GM19467 (cell line): Measurements from ENCODE around the gene NXT1.
"Not testable (repeated sequence)": the region's sequence is repeated elsewhere in the genome, so short reads cannot be mapped to it uniquely, and the experiment has no call there.

Experiments used
- ATAC-seq: cut with Tn5 transposase; IDR thresholded peaks from one replicate; pipeline ENCODE4 v1.9.1; 2021; ENCODE audit warnings: mild to moderate bottlenecking, moderate library complexity; ENCODE audit not compliant: unreplicated experiment

The NXT1 gene

DNA sequence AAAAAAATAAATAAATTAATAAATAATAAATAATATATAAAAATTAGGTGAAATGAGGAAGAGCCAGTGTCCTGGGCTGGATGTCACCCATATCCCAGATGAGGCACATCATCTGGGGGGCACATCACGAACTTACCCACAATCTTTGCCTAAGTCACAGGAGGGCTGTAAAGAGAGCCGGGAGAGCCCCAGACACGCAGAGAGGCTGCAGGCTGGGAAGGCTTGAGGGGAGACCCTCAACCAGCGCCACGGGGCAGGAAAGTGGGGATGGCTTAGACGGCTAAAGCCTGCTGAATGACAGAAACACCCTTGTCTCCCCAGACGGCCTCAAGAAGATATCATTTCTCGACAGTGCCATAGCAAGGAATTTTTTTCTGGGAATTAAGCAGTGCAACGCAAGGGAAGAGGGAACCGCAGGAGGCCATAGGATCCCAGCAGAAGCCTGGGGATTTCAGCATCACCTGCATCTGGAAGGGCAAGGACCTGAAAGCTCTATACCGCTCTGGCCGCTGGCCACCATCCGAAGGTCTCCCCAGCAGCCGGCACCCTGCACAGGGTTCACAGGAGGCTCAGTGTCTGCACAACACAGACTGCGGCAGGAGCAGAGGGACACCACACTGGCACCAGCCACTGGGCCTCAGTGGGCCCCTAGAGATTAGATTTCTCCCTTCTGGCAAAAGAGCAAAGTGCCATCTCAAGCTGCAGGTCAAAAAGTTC, 22.8 kb upstream of the NXT1 start:
- no peak for ATAC-seq

DNA sequence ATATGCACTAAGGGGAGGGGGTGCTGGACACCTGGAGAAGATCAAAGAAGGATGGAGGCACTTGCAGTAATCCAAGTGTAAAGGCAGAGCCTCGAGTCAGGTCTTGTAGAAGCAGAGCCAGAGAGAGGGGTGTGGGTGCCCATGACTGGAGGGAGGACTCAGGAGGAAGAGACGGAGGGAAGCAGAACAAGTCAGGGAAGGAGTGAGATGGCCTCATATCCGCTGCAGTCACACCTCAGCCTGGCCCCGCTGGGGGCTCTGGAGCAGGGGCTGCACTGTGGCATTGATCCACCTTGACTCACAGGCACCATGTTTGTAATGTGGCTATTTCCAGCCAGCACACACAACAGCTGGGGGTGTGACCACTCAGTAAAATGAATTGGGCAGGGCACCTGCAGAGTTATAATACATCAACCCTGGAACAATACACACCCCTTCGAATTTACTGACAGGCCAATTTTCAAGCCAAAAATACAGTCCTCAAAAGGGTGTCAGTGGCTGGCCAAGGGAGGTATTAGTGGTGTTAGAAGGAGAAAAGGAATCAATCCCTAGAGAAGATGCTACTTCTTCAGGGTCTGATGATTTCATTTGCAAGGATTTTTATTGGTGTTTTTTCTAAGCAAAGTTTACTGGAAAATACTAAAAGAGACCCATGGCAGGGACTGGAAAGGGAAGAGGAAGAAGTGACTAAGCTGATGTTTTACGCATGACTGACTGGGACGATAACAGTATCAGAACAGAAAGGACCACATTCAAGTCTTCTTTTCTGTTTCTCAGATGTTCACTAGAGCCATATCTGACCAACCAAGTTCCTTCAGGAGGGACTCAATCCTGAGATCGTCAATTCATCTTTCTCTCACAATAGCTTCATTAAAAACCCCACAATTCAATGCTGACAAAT, 18.9 kb upstream of the NXT1 start:
- no peak for ATAC-seq

DNA sequence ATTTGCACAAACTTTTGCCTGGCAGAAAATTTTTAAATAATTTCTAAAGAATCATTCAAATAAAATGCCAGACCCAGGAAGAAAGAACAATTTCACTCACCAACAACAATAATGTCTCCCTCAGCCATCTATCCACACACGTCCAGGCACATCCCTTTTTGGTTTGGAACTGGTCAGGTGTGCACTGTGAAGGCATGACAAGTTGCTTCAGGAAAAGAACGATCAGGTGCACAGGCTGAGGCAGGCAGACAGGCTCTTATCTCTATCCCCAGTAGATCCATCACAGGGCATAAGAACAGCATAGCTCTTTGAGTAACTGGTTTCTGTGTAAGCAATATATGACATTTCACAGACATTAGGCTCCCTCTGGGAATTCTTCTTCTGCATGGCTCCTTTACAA, 18.1 kb upstream of the NXT1 start:
- no peak for ATAC-seq

DNA sequence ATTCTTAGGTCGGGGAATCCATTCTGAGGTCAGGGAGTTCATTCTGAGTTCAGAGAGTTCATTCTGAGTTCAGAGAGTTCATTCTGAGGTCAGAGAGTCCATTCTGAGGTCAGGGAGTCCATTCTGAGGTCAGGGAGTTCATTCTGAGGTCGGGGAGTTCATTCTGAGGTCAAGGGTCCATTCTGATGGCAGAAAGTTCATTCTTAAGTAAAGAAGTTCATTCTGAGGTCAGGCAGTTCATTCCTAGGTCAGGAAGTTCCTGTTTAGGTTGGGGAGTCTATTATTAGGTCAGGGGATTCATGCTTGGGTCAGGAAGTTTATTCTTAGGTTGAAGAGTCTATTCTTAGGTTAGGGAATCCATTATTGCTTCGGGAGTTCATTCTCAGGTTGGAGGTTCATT, 16.5 kb upstream of the NXT1 start:
- ATAC-seq, result no peak

DNA sequence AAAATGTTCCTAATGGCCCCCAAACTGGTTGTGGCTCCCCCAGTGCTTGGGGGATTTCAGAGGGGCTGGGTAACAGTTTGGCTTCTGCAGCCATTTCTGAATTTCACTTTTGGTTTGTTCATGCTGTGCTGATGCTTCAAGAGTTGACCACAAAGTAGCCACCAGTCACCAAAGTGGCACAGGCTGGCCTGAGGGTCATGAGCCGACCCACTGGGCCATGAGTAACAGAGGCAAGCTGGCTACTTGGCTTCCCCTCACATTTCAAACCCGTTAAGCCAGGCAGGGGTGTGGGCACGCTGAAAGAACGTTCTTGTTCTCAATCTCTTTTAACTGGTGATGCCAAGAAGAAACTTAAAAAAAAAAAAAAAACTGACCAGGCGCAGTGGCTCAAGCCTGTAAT, 15.1 kb upstream of the NXT1 start:
- ATAC-seq, result no peak

DNA sequence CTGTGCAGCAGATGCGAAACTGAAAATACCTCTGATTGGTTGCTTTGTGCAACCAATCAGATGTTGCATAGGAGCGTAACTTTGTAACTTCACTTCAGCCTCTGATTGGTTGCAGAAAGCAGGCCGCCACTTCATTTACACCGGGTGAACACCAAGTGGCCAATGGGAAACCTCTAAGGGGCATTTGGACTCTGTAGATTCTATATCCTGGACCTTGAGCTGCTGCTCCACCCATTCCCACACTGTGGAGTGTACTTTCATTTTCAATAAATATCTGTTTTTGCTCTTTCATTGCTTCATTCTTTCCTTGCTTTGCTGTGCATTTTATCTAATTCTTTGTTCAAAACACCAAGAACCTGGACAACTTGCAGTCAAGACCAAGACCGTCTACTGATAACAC, 14.1 kb upstream of the NXT1 start:
- no peak for ATAC-seq

DNA sequence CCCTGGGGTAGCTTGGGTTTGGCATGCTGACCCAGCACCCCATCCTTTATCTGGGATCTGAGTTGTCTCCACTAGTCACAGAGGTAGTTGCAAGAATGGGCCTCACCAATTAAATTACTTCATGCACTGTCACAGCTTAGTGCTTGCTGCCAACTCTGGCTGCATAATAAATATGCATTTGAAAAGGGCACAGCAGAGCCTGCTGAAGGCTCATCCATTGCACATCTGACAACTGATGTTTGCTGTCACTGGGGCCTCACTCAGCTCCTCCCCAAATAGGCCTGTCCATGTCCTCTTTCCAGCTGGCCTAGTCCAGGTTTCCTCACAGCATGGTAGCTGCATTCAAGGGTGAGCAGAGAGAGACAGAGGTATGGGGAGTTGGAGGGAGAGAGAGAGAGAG, 13.3 kb upstream of the NXT1 start:
- no peak for ATAC-seq

DNA sequence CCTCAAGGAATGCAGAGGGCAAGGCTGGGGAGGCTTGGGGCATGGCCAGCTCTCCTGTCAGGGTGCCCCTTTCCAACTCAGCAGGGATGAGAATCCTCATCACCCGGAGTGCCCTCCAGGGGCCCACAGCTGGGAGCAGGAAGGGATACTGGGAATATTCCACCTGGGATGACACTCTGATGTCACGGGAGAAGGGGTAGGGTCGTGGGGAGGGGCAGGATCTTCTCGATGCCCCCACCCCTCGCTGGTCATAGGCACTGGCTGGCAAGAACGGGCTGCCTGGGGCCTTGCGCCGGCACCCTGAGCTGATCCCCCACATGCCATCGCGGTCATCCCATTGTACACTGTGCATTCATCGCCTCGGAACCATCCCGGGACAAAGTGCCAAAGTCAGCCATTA, 10.6 kb upstream of the NXT1 start:
- ATAC-seq, result no peak

DNA sequence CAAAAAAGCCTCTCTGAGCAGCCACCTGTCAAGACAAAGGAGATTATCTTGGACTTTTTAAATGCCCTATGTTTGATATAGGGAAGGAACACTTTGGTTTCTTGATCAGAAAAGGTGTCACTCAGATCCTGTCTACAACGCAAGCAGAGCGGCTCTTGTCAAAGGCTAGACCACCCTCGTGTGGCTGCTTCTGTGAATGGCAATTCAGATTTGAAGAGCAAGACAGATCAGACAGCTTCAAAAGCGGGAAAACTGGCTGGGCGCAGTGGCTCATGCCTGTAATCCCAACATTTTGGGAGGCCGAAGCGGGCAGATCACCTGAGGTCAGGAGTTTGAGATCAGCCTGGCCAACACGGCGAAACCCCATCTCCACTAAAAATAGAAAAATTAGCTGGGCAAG, 10.1 kb upstream of the NXT1 start:
- ATAC-seq, result no peak

DNA sequence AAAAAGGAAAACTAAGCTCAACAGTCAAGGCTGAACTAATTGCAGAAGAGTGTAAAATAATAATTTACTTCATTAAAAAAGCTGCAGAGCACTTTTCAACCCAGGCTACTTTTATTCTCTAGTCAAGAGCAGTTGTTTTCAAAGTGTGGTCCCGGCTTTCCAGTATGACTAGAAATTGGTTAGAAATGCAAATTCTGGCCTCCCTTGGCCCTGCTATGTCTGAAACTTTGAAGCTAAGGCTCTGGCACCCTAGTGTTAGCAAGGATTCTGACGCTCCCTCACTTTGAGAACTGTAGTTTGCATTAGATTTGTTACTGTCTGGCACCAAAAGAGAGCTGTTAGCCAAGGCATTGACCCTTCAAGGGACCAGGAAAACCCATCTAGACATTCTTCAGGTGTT, 9.5 kb upstream of the NXT1 start:
- ATAC-seq, result no peak

DNA sequence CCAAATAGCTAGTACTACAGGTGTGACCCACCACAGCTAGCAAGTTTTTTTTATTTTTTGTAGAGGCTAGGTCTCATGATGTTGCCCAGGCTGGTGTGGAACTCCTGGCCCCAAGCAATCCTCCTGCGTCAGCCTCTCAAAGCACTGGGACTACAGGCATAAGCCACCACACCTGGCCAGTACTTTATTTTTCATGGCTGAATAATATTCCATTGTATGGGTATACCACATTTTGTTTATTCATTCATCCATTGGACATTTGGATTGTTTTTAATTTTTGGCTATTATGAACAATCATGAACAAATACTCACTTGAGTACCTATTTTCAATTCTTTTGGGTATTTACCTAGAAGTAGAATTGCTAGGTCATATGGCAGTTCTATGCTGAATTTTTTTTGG, 7.0 kb upstream of the NXT1 start:
- no peak for ATAC-seq

DNA sequence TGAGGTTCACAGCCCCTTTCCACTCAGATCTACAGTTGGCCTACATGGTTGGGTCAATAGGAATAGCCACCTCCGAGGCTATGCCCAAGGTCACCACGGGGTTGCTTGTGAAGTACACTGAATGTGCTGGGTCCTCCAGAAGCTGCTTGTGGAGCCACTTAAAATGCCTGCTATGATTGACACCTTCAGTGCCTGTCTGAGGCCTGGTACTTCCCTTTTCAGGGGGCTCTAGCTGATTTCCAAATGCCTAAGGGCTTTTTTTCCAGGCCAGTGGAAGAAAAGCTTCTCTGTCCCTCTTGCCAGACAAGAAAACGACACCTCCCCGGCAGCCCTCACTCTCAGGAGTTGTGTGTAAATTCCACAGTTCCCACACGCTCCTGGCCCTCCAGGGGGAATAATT, 6.3 kb upstream of the NXT1 start:
- no peak for ATAC-seq

DNA sequence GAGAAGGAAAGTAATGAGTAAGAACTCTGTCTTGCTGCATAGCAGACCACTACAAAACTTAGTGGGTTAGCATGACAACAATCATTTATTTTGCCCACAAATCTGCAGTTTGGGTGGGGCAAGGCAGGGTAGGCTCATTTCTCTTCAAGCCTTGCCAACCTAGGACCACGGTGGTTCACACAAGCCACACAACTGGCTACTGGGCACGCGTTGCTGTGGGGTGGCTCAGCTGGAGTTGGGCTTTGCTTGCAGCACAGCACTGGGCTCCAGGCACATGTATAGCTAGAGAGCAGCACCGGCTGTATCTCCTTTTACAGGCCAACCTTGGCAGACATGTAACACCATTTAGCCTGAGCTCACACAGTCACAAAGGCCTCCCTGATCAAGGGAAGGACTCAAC, 4.6 kb upstream of the NXT1 start:
- no peak for ATAC-seq

DNA sequence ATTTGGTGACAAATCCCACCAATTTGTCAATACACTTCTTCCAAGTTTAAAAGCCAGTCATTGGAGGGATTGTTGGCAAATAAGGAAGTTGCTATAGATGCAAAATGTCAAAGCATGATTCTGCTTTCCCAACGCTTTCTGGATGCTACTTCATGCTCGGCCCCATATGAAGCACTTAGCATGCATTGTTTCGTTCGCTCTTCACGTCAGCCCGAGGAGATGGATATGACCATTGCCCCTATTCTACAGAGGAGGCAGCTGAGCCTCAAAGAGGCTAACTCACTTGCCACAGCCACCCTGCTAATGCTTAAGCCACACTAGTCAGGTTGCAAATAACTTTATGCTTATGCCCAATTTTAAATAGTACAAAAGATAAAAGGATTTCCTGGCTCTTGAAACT, 2.8 kb upstream of the NXT1 start:
- ATAC-seq, result no peak

DNA sequence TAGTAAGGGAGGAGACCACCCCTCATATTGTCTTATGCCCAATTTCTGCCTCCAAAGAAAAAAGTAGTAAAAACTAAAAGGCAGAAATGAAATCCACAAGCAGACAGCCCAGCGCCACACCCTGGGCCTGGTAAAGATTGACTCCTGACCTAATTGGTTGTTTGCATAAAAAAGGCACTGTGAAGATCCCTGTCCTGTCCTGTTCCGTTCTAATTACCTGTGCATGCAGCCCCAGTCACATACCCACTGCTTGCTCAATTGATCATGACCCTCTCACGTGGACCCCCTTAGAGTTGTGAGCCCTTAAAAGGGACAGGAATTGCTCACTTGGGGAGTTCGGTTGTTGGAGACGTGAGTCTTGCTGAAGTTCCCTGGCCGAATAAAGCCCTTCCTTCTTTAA, 2.1 kb upstream of the NXT1 start:
- not testable (repeated sequence) for ATAC-seq

DNA sequence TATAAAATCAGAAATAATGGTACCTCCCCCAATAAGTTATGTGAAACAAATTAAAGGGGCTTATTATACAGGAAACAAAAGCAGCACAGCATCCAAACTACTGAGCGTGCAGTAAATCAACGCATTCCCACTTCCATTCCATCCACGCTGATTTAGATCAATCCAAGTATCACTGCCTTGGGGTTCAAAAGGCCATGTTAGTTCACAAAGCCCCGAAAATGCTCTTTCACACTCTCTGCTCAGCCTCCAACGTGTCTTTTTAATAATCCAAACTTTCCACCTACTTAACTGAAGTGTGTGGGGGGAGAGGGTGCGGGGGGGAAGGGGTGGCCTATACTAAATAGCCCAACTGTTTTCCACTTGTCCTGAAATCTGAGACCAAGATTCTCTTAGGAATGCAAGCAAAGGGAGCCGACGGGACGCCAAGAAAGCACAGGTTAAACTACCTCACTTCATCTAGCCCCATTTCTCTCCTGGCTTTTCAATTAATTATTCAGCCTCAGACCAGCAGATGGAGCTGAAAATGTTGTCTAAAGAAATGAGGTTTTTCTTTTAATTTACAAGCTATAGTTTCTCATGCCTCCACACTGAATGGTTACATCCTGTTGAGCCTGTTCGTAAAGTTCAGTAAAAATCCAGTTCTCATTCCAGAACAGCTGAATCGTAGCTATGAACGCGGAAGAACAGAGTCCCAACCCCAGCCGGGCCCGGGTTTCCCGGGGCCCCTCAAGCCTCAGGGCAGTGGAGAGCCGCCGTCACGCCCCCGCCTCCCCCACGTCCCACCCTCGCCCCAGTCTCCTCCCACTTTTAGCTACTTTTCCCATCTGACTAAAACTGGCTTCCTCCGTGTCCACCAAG, 1.0 kb upstream of the NXT1 start:
- peak; percentile 37 for ATAC-seq

DNA sequence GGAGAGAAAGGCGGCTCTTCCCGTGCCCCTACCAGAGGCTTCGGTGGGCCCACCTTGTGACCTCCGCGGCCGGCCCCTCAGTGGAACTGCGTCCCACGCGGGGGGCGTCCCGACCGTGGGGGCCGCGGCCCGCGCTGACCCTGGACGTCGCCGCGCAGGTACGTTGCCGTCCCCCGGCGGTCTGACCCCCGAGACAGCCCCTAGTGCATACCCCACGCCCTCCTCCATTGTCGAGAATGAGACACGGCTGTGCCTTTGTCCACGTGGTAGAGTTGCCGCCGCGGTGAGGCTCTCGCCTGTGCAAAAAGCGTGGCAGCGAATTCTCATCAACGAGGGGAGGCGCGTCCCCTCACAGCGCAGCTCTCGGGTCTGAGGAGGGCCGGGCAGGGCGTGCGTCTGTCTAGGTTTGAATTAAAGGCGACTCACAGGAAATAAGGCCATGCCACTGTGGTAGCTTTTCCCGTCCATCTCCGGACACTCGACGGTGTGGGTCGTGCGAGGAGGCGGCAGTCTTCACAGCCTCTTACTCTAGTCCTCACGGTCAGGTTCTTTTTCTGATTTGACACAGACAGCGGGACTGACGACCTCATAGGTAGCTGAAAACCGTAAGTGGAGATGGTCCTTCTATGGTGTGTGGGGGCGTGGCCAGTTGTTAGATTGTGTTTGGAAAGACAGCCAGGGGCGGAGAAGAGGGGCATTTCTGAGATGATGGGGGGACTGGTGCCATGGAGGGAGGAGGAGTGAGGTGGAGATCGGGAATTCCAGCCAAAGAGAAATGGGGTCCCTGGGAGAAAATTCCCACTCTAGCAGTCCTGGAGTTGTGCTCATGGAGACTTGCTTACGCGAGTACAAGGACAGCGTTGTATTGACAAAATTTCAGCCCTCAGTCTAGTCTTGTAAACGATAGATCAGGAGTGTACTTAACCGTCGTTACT, 580 bp downstream of the NXT1 start:
- peak; percentile 11 for ATAC-seq

DNA sequence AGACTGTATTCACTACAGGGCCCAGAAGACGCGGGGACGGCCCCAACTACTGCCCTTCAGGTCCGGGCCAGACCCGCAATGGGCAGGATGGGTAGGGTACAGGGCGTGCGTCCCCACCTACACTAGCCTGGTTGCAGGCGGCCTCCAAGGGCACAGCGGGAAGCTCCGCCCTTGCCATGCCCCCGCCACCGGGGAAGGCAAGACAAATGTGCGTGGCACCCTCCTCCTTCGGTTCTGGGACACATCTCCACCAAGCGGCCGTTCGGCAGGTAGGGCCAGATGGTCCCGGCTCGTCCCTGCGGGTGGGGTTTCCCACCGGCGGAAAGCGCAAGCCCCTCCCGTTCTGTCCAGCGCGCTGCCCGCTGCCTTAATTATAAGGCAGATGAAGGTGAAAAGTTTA, 5.6 kb downstream of the NXT1 start:
- no peak for ATAC-seq

DNA sequence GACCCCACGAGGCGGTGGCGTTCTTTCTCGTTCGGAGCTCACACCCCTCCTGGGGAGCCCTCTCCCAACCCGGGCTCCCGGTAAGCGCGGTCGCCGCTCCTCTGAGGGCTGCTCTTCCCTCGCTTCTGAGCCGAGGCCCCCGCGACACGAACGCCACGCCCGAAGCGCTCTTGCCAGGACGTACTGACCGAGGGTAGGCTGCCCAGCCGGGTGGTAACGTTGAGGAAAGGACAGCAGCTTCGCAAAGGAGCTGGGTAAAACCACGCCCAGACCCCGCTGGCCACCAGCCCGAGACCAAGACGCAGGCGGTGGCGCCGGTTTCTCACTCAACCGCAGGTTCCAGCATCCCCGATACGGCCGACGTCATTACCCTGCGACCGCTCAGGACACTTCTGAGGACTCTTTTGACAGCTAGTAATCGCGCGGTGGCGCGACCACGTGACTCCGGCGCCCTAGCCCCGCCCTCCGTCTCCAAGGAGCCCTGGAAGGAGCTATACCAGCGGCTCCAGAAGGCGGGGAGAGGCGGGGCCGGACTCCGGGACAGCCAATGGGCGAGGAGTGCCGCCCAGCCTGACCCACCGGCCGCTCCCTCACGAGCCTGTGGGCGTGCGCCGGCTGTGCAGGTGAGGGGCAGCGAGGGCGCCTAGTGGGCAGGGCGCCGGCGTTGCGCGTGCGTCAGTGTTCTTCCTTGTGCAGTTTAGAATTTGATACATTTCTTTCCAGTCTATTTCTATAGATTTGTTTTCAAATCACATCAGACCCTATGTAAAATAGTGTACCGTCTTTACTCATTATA, 7.4 kb downstream of the NXT1 start:
- ATAC-seq, result peak; percentile 78

DNA sequence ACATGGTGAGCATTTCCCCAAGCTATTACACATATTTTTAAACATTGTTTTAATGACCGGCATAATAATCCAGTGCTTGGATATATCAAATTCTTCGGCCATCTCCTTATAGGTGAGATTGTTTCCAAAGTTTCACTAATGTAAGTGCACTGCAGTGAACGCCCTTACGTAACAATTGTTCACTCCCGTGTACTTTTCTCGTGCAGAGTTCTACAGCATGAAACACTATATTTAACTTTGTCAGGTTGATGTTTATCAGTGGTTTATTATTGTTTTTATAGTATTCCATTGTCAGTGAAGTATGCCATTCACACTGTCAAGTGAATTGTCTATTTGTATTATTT, 7.9 kb downstream of the NXT1 start:
- no peak for ATAC-seq
